Nucleus accumbens (tissue), 56 donors: Measurements from ENCODE around the gene TFPI.

Experiments
- DNase-seq, 56 donors: peaks; one replicate each; lab custom pipeline; 2025; lab: John Stamatoyannopoulos, UW

TFPI gene

DNA sequence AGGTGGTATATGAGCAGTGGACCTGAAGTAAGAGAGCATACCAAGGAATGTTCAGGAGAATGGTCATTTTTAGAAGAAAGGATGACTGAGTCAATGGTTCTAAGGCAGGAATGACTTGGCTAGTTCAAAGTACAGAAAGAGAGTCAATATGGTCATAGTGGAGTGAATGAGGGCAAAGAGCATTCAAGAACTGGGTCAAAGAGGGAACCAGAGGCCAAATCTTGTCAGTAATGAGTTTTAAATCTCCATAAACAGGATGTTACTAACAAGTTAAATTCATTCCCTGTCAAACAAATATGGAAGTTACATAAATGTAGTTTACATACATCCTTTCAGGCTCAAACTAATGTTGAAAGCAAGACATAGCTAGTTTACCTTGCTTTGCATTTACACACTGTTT, 122.3 kb downstream of the TFPI start:
- no peak for DNase-seq

DNA sequence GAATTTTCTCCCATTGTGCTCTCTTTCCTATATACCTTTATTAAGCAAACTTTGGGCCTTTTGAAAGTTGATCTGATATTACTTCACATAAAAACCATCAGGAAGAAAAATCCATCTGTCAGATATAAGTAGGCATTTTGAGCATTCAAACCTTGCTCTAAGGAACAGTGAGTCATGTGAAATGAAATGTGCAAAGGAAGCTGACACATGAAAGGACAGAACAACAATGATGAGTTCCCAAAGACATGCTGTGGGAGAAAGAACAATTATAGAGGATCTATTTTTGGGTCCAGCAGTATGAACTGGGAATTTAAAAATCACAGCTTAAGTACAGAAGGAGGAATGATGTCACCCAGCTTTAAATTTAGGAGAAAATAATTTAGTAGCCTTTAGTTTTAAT, 124.2 kb downstream of the TFPI start:
- peak in 2 of 56 donors; percentile 4 to 16 for DNase-seq

DNA sequence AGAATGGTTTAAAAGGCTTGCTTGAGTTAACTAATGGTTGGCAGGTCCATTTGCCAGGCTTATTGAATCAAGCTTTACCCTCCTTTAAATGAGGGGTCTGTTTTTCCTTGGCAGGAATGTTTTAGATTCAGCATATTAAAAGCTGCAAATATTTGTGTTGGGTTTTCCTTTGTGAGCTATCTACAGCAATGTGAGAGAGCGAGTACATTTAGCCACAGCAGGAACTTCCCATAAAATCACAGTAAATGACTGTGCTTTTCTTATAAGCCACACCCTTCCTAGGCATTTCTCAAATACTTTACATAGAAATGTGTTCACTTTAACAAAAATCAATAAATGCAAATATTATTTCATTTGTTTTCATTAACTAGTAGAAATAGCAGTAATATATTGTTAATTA, 130.1 kb downstream of the TFPI start:
- DNase-seq = no peak

DNA sequence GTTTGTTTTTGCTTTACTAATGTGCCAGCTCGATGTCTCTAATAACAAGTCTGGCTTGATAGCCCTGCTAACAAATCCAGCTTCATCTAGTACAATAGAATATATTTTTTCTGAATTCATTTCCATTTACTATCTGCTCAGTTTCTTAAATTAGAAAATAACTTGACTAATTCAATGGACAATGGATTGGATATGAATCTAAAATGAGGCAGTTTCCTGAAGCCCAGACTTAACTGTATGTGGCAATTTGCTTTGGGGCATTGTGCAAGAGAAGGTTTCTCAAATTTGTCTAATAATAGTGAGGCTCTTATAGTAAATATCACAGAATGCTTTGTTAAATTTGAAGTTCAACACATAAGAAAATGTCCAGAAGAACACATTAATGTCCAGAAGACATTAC, 132.0 kb downstream of the TFPI start:
- no peak for DNase-seq

DNA sequence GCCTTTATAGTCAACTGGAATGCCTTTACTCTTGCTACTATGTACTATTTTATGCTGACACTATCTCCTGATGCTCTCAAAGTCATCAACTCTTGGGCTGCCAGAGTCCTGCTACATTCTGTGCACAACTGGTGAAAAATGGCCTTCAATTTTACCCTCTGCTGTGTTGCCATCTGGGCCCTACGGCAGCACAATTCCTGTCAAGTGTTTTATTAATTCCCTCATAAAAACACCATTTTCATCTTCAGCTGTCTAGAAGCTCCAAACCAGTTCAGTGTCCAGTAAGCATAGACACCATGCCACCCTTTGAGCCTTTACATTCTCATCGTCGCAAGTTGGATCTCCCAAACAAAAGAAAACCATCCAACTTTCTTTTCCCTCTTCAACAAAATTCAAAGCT, 132.7 kb downstream of the TFPI start:
- no peak for DNase-seq

DNA sequence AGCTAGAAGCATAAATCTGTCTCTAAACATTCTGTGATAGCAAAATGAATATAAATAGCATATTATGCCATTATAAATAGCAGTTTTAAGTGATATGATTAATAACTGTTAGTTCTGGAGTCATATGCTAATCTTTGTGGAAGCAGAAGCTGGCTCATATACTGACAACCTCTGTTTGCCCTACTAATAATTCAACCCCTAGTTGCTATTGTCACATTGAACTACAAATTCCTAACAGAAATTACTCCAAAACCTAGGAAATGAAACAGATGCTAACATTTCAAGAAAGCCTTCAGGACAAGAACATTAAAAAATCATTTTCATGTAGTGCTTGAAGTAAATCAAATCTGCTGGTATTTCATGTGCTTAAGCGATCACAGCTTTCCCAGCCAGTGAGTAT, 134.4 kb downstream of the TFPI start:
- DNase-seq = no peak

DNA sequence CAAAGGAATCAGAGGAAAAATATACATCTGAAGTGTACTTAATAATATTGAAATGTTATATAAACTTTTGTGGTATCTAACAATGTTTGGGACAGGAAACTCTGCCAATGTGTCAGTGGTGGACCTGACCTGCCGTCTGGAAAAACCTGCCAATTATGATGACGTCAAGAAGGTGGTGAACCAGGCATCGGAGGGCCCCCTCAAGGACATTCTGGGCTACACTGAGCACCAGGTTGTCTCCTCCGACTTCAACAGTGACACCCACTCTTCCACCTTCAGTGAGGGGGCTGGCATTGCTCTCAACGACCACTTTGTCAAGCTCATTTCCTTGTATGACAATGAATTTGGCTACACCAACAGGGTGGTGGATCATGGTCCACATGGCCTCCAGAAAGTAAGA, 138.8 kb downstream of the TFPI start:
- DNase-seq = no peak
